Measurements from ENCODE around the gene UST.

GRCh38 chr6:148998704-148999103, 251.9 kb downstream of the UST start:
- TF ChIP-seq POLR2AphosphoS5 (IDR thresholded peaks at IDR 0.05): no peak
- no peak for TF ChIP-seq CTCF (IDR thresholded peaks at IDR 0.05; ENCODE audit: poor library complexity, severe bottlenecking)
- TF ChIP-seq RAD21 (conservative IDR thresholded peaks at IDR 0.05): no peak
- TF ChIP-seq MXI1 (conservative IDR thresholded peaks at IDR 0.05; ENCODE audit: poor library complexity, severe bottlenecking): no peak
- TF ChIP-seq EZH2 (IDR thresholded peaks at IDR 0.05; ENCODE audit: borderline replicate concordance, insufficient read depth, low read length, poor library complexity, severe bottlenecking): no peak
- no peak for TF ChIP-seq TAF1 (IDR thresholded peaks at IDR 0.05; ENCODE audit: low read depth)
- no peak for TF ChIP-seq REST (IDR thresholded peaks at IDR 0.05; ENCODE audit: borderline replicate concordance)
- TF ChIP-seq EP300 (conservative IDR thresholded peaks at IDR 0.05; ENCODE audit: poor library complexity, severe bottlenecking): no peak
